GM12892 (cell line): ENCODE results near the gene BABAM2.

Experiments used
- DNase-seq: peaks from one replicate; pipeline ENCODE4 v3.0.0; 2011; ENCODE audit not compliant: insufficient read length
- FAIRE-seq: peaks from 2 replicates; lab custom pipeline; 2011; peaks lifted over from hg19 to GRCh38; lab: Jason Lieb, UNC
- POLR2A ChIP-seq: IDR thresholded peaks from 2 replicates; pipeline ENCODE4 v1.6.1; 2011; ENCODE audit warnings: low read depth, low read length, control low read depth
- POLR2AphosphoS5 ChIP-seq: IDR thresholded peaks from 2 replicates; pipeline ENCODE4 v1.6.1; 2011; ENCODE audit warnings: low read depth, low read length, control low read depth
- TAF1 ChIP-seq: IDR thresholded peaks from 2 replicates; pipeline ENCODE4 v1.6.1; 2011; ENCODE audit warnings: low read depth, mild to moderate bottlenecking, control low read depth, low read length, borderline replicate concordance

The BABAM2 gene

GRCh38 chr2:28346587-28346986 is 456.1 kb downstream of the BABAM2 start:
- no peak for FAIRE-seq
- no peak for DNase-seq
- no peak for TF ChIP-seq POLR2A
- no peak for TF ChIP-seq TAF1
- no peak for TF ChIP-seq POLR2AphosphoS5

- FAIRE-seq (no peak), DNase-seq (no peak)
- TF ChIP-seq POLR2A (no peak), POLR2AphosphoS5 (no peak)
These were observed 456.7 kb downstream of the BABAM2 start for GRCh38 chr2:28347193-28347592.

DNA sequence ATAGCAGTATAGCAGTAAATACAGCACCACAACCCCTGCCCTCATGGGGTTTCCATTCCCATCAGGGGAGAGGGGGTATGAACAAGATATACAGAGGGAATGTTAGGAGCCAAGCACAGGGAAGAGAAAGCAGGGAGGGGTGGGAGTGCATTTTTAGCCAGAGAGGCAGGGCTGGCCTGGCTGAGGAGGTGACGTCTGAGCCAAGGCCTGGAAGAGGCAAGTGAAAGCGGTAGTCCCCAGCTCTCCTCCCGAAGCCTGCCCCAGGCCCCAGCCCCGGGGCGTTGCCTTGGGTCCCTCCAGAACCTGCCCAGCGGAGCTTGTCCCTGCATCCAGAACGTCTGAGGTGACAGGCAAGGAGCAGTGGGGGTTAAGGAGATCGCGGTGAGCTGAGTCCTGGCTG is 457.1 kb downstream of the BABAM2 start:
- FAIRE-seq = no peak
- DNase-seq = no peak
- TF ChIP-seq POLR2AphosphoS5 = no peak
- no peak for TF ChIP-seq TAF1
- no peak for TF ChIP-seq POLR2A

DNA sequence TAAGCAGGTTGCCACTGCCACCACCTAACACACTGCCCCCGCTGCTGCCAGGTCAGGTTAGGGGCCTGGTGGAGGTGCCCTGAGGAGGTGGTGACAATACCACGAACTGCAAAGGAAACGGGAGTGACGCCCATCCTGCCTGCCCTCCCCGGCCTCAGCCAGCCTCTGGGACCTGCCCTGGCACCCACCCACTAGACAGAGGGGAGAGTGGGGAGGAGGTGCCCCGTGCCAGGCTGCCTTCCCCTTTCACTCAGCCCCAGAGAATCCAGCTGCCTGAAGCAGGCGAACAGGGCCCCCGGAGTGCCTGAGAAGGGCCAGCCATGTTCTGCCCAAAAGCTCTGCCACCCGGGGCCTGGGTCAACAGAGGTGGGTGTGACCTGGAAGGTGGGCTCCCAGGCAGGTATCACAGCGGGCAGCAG is 457.6 kb downstream of the BABAM2 start:
- TF ChIP-seq TAF1 = no peak
- TF ChIP-seq POLR2AphosphoS5 = no peak
- no peak for TF ChIP-seq POLR2A
- DNase-seq (no peak), FAIRE-seq (no peak)

- no peak for DNase-seq
- FAIRE-seq = no peak
- TF ChIP-seq POLR2AphosphoS5 (no peak), POLR2A (no peak), TAF1 (no peak)
These were observed 458.4 kb downstream of the BABAM2 start for GRCh38 chr2:28348921-28349320.

GRCh38 chr2:28349546-28350165 is 459.1 kb downstream of the BABAM2 start:
- TF ChIP-seq POLR2A (no peak), POLR2AphosphoS5 (no peak)
- FAIRE-seq = no peak
- no peak for DNase-seq

DNA sequence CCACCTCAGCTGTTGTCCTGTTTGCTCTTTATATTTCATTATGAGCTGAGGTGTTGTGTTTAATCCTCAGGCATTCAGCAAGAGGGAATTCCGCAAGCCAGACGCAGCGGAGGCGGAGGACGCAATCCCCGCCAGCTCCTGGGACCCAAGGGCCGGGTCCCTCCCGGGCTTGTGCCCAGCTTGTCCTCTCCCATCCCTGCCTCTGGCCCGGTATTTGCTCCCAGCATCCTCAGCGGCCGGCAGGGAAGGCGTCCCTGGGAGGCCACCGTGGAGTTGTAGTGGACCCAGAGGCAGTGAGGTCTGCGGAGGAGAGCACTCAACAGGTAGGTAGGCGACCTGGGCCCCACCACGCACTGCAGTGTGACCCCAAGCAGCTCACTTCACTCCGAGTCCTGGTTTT is 459.7 kb downstream of the BABAM2 start:
- FAIRE-seq = no peak
- TF ChIP-seq TAF1 = no peak
- no peak for TF ChIP-seq POLR2AphosphoS5
- TF ChIP-seq POLR2A = no peak

DNA sequence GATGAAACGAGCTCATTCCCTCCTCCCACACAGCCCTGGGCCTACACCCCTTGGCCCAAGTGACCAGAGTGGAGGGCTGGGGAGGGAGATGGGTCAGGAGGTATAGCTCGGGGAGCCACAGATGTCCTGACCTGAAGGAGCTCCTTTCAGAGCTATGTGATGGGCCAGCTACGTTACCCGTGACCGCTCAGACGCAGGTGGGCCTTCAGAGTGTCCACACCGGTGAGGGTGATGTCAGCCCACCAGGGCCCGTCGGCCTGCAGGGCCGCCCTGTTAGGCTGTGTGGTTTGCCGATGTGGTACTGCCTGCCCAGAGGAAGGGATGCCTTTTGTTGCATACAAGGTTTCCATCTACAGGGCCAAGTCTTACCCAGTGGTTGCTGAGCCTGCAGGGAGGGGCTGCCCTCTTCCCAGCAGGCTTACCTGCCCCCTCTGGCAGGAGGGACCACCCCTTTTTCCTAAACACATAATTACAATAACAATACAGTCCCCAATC is 460.3 kb downstream of the BABAM2 start:
- DNase-seq = no peak
- no peak for TF ChIP-seq POLR2AphosphoS5
- TF ChIP-seq TAF1 = no peak
- no peak for TF ChIP-seq POLR2A
- no peak for FAIRE-seq

More for the DNA sequence above, 459.7 kb downstream of the BABAM2 start:
- no peak for DNase-seq

- DNase-seq (no peak), FAIRE-seq (no peak)
- no peak for TF ChIP-seq POLR2AphosphoS5
- no peak for TF ChIP-seq POLR2A
- TF ChIP-seq TAF1 = no peak
These were observed 461.1 kb downstream of the BABAM2 start for GRCh38 chr2:28351621-28352020.

- DNase-seq (no peak), FAIRE-seq (no peak)
- TF ChIP-seq TAF1 (no peak), POLR2AphosphoS5 (no peak), POLR2A (no peak)
These were observed 461.6 kb downstream of the BABAM2 start for GRCh38 chr2:28352104-28352503.

DNA sequence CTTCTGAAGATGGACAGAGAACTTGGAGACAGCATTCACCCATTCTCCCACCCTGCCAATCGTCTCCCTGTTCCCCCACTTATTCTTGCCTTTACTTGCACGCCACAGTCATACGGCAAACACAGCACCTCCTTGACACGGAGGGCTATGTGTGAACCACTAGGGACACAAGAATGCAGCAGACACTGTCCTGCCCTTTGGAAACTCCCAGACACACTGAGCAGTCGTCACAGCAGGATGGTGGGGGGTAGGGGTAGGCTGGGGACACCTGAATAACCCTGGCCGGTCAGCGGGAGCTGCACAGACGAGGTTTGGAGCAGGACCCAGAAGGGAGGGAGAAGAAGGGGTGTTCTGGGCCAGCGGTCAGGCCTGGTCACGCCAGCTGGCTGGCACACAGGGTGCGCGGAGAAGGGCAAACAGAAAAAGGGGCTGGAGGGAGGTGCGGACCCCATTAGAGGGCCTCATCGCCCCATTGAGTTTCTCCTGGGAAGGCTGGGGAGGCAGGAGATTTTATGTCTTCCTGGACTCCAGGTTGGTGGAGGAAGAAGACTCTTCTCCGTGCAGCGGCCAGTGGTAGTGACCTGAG is 462.2 kb downstream of the BABAM2 start:
- no peak for DNase-seq
- FAIRE-seq = no peak
- TF ChIP-seq TAF1 (no peak), POLR2A (no peak), POLR2AphosphoS5 (no peak)

DNA sequence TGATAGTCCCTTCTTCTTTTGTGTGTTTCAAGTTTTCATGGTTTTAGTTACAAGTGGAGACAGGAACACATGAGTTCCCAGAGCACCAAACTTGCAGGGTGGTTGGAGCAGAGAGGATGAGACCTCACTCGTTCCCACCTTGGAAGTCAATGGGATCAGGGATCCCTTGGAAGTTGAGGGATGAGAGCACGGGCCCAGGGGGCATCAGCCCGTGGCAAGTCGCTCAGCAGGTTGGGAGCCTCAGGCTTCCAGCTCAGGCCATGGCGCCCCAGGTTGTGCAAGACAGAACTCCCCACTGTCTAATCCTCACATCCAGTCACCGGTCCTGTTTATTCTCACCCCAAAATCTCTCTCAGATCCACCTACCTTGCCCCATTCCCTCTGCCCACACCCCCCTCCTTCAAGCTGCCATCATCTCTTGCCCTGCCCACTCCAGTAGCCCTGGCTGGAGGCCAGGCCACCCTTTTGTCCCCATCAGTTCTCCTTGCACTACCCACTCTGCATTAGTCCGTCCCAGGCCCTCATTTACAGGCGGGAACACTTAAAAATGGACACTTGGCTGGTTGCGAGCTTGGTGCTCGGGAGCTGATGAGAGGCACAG is 464.5 kb downstream of the BABAM2 start:
- DNase-seq = no peak
- TF ChIP-seq POLR2A (no peak), TAF1 (no peak), POLR2AphosphoS5 (no peak)
- FAIRE-seq = no peak
